Stimulated activated CD4-positive, alpha-beta T cell treated with anti-CD3 and anti-CD28 coated beads, Interleukin-4, amount 100 ng/mL, for 24 hours (primary cell): ENCODE data around the gene BANP.
"Not testable (repeated sequence)": the region's sequence is repeated elsewhere in the genome, so short reads cannot be mapped to it uniquely, and the experiment has no call there.

Experiments
- DNase-seq: peaks from one replicate; pipeline ENCODE4 v3.0.0-alpha.2; 2020

Gene BANP

DNA sequence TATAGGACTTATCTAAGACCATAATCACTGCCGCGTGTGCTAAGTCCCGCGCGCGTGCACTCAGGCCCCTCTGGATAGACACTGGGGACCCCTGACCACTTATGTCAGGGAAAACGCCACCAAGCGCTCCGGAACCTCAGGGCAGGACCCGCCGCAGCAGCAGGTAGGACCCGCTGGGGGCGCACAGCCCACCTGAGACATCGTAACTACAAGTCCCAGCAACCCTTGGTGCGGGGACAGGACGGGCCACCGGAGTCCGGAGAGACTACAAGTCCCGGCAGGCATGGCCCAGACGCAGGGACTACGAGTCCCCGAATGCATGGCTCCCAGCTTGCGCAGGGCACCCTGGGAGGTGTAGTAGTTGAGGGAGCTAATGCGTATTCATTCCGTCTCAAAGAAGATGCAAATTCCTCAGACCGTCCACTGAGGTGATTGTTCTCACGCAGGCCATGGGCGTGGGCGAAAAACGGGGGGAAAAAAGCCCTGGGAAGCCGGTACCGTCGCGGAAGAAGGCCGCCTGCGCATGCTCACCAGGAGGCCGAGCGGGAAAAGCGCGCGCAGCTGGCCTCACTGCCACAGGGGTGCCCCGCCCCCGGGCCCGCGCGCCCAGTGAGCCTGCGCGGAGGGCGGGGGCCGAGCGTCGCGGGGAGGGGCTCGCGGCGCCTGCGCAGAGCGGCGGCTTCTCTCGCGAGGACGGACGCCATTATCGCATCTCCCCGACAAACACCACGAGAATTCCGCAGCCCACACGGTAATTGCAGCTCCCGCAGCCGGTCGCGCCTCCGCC is at the start of gene BANP:
Gene BANP, plus strand, starts transcription at position 670 of the 787 bp plus-strand sequence. CDS start 23,682 bp downstream, outside the sequence.
- peak; percentile 98 for DNase-seq

- DNase-seq = not testable (repeated sequence)
These were observed 46.3 kb upstream of the BANP start for GRCh38 chr16:87904963-87905362.

DNA sequence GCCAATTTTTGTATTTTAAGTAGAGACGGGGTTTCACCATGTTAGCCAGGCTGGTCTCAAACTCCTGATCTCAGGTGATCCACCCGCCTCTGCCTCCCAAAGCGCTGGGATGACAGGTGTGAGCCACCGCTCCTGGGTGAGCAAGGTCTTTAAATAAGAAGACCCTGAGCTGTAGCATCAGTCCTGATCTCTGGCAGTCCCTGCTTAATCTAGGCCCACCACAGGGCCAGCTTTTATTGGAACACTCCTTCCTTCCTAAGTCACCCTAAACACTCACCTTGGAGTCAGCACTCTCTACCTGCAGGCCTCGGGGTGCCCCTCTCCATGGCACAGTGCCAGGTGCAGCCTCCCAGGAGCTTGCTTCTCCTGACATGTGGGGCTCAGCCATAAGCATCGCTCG is 45.7 kb upstream of the BANP start:
- not testable (repeated sequence) for DNase-seq

DNA sequence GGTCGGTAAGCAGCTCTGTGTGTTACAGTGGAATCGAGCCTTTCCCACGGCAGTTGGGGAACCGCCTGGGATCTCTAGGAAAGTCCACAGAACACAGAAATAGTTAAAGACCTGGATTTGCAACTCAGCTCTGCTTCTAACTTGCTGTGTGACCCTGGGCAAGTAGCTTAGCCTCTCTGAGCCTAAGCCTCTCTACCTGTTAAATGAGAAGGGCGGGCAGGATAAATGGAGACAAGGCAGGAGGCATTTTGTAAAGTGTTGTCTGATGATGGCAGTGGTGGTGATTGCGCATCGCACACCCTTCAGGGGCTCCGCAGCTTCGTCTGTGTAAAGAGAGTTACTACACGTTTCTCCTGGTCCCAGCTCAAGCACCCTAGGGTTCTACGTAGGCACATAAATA is 43.1 kb upstream of the BANP start:
- not testable (repeated sequence) for DNase-seq

DNA sequence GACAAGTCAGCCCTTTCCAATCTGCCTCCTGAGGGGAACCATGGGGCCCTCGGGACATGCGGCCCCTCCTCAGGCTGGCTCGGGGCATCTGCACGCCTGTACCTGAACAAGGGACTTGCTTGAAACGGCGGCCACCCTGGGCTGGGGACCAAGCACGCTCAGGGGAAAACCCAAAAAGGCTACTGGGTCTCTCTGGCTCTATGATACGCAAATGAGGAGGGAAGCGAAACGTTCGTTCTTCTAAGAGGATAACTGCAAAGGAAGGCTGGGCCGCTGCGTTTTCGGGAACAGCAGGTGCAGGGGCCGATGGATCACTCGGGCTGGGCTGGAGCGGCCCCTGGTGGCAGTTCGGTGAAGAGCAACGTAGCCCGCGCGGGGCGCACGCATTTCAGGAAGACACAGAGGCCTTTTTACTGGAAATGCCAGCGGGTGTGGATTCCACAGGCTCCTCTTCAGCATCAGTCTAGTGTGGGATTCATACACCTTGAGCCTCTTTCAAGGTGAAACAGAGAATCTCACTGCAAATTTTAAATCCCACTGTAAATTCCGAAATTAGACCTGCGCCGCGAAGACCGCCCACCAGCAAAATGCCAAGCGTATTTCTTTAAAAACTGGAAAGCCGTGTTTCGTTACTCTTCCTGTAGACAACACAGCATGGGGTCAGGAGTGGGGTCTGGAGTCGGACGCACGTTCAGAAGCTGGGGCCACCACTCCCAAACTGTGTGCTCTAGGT is 41.9 kb upstream of the BANP start:
- DNase-seq = peak; percentile 89

DNA sequence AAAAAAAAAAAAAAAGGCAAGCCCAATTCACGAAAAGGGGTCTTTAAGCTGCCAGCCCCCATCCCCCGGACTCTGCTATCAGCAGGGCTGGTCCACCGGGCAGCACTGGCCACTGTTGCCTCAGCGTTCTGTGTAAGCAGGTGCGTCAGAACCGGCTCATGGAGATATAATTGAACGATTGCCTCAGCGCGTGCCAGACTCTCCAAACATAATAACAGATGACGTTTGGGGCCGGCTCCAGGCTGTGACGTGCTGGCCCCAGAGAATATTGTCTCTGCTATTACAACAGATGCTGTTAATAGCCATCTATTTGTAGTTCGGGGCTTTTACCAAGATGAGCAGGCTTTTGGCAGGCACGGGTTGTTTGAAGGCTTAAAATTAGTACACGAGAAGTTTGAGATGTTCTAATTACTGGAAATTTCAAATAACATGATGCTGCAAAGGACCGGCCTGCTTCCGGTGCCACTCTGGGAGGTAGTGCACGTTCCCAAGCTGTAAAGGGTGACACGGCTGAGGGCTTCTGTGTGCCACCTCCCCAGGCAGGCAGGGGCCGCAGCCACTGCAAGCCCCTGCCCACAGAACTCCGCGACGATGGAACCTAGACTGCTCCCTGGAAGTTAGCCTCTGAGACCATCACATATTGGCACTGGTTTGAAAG is 40.0 kb upstream of the BANP start:
- DNase-seq = not testable (repeated sequence)

GRCh38 chr16:87912691-87913090 is 38.5 kb upstream of the BANP start:
- DNase-seq = not testable (repeated sequence)

DNA sequence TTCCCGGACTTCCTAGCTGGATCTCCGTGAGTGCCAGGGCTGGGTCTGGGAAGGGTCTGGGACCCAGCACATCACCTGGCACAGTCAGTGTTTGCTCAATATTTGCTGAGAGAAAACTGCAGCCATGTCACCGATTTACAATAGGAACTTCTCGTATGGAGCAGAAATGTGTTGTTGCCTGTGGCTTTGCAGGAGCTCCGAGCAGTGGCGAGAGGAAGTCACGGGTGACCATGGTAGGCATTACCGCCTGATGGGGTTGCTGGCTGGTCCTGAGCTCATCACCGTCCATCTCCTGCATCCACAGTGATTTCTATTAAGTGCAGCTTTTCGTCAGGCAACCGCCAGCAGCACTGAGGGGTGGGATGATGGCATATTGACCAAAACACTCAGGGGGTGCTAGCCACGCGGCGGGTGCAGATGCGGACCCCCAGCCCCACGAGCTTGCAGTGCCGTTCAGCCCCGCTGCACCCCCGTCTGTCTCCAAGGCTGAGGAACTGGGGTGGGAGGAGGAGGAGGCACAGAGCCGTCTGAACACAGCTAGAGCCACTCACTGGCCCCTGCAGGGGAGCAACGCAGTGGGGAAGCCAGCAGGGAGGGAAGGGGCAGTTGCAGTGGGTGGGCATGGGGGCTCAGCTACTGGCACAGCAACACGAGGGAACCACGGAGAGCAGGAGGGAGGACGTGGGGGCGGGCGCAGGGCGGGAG is 37.1 kb upstream of the BANP start:
- DNase-seq = not testable (repeated sequence)

GRCh38 chr16:87914812-87915211 is 36.4 kb upstream of the BANP start:
- DNase-seq = no peak

GRCh38 chr16:87917503-87917902 is 33.7 kb upstream of the BANP start:
- DNase-seq = no peak

- DNase-seq = no peak
These were observed 32.9 kb upstream of the BANP start for GRCh38 chr16:87918338-87918737.

DNA sequence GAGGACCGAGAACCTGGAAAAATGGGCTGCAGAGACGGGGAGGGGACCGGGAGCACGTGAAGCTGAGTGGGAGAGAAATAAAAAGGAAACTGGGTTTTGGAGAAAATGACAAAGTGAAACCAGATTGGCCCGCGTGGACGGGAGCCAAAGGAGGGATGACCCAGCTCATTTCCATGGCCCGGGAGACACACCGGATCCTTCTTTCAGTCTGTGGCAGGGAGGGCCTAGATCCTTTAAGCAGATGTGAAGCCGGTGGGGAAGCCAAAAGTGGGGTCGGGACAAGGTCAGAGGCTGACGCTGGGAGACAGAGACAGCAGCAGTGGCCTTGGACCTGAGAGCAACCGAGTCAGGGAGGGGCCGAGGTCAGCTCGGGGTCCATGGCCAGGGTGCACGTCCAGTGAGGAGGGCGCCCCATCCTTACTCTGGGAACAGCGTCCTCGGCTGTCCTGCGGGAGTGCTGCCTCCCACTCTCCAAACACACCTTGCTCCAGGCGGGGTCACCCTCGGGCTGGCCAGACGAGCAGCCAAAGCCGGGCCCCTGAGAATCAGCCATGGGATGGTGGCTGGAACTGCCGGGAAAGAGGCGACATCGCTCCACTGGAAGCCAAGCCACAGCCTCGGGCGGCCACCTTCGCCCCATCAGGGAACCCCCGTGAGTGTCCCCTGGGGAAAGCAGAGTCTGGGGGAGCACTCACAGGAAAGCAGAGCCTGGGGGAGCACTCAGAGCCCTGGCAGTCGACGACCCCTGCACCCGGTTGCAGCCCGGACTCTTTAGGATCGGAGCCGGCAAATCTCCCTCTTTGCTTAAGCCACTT is 32.2 kb upstream of the BANP start:
- DNase-seq = no peak

DNA sequence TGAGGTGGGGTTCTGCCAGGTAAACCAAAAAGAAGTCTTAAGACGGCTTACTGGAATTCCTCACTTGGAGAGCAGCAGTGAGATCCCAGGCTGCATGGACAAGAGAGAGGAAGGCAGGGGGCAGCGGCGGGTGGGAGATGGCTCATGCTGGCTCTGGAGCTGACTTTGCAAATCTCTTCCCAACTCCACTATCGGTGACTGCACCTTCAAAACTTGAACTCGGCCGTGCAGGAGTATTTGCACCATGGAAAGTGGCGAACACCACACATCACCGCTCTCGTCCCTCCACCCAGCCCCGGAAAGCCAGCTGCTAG is 31.6 kb upstream of the BANP start:
- DNase-seq = no peak

DNA sequence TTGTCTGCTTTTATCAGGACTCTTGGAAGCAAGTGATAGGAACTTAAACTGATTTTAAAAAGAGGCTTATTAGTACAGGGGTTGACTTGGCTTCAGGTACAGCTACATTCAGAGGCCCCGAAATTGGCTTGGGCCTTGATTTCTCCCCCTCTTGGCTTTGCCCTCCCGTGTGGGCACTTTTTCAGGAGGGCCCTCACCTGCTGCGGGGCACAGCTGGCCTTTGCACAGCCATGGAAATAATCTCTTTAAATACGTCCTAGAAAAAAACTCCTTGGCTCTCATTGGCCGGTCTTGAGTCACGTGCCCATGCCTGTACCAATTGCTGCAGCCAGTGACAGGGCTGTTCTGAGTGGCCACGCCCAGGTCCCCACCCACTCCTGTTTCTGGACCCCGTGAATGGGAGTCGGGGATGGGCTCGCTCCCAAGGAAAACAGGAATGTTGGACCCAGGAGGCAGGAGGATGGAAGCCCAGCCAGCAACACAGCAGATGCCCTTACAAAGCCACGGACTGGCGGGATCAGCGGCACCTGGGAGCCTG is 29.9 kb upstream of the BANP start:
- DNase-seq = no peak

GRCh38 chr16:87922250-87922871 is 28.9 kb upstream of the BANP start:
- no peak for DNase-seq

DNA sequence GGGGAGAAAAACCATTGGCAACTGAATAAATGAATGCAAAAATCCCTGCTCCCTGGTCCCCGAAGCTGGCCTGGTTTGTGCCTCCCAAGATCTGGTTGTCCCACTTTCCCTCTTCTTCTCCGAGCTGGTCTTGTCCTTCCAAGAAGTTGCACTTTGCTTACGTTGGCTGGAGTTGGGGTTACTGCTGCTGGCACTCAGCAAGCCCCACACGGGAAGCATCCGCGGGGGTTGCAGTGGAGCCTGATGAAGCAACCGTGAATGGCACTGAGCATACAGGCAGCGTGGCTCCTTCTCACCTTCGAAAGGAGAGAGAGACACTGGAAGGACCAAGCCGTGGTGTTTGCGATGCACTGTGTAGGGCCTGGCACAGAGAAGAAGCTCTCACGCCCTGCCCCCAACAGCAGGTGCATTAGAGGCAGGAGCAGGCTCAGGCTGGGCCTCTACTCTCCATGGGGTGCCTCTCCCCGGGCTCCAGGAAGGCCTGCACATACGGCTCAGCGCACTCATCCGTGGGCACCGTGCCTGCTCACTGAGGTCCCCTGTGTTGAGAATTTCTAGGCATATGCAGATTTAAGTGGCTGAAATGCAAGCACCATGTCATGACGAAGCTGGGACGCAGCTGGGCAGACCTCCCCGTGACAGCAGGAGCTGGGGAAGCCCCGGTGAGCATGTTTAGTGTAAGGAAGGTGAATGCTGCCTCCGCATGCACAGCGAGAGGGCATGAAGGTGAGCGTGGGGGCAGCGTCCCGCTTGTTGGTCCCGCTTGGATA is 27.0 kb upstream of the BANP start:
- DNase-seq = no peak

- no peak for DNase-seq
These were observed 26.2 kb upstream of the BANP start for GRCh38 chr16:87924811-87925670.

- DNase-seq = peak; percentile 24
These were observed 24.7 kb upstream of the BANP start for GRCh38 chr16:87926246-87927194.

DNA sequence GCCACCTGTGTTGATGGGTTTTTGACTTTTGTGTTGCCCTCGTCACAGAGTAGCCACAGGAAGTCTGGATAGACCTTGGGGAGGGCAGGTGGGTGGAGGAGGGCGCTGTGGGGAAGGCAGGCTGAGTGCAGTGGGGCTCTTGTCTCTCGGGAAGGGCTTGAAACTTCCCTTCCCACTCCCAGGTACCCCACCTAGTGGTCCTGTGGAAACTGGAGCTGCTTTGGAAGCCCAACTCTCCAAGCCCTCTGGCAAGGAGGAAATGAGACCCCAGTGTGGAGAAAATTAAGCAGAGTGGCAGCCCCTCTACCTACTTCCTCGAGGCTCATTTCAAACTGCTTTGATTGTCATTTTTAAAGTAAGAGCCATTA is 24.1 kb upstream of the BANP start:
- no peak for DNase-seq
